ENCODE results near the gene VEGFC.

Gene VEGFC

DNA sequence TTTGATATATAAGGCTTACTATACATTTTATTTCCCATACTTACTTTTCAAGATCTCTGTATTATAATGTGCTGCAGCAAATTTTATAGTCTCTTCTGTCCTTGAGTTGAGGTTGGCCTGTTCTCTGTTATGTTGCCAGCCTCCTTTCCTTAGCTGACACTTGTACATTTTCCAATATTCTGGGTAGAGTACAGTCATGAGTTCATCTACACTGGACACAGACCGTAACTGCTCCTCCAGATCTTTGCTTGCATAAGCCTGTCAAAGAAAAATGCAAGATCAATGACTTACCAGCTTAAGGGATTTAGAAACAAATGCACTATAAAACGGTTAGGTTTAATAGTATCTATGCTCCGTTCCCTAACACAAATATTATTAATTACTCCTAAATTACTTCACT is 63.2 kb downstream of the VEGFC start:
- TF ChIP-seq, protein P1, sequence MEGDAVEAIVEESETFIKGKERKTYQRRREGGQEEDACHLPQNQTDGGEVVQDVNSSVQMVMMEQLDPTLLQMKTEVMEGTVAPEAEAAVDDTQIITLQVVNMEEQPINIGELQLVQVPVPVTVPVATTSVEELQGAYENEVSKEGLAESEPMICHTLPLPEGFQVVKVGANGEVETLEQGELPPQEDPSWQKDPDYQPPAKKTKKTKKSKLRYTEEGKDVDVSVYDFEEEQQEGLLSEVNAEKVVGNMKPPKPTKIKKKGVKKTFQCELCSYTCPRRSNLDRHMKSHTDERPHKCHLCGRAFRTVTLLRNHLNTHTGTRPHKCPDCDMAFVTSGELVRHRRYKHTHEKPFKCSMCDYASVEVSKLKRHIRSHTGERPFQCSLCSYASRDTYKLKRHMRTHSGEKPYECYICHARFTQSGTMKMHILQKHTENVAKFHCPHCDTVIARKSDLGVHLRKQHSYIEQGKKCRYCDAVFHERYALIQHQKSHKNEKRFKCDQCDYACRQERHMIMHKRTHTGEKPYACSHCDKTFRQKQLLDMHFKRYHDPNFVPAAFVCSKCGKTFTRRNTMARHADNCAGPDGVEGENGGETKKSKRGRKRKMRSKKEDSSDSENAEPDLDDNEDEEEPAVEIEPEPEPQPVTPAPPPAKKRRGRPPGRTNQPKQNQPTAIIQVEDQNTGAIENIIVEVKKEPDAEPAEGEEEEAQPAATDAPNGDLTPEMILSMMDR (IDR thresholded peaks at IDR 0.05; ENCODE audit: insufficient read depth, low read length, missing control alignments), result no peak
- no peak for DNase-seq (ENCODE audit: low read depth, low spot score)
- no peak overlapping the region for H3K4me3 ChIP-seq (ENCODE audit: low read depth, low read length)
- POLR2A ChIA-PET, result no interaction called here
- CTCF ChIA-PET, result interaction anchor here (2.3 kb wide), 1 partner anchor 318 kb away, joined by 7 read pairs; no protein-coding TSS in a partner anchor

DNA sequence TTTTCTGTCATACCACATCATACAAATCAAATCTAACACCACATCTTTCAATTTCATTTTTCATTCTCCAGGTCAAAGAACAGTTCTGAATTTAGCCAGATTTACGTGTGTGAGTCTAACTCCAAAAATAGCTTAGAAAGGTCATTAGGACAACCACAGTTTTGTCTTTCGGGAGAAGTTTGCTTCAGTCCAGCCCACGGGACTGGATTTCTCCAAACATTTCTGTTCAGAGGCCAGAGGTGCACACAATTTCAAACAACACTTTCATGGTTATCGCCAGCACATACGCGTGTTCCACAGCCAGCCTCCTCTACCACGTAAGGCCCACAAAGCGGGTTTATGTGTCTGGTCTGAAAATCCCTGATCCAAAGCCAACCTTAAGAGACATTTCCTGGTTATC is 65.9 kb downstream of the VEGFC start:
- POLR2A ChIA-PET, result no interaction called here
- CTCF ChIA-PET, result interaction anchor here (1.5 kb wide), 1 partner anchor 8 kb away, joined by 4 read pairs; no protein-coding TSS in a partner anchor
- H3K4me3 ChIP-seq (ENCODE audit: low read depth, low read length), result no peak overlapping the region
- TF ChIP-seq, protein P1 (IDR thresholded peaks at IDR 0.05; ENCODE audit: insufficient read depth, low read length, missing control alignments), result no peak
- no peak for DNase-seq (ENCODE audit: low read depth, low spot score)

DNA sequence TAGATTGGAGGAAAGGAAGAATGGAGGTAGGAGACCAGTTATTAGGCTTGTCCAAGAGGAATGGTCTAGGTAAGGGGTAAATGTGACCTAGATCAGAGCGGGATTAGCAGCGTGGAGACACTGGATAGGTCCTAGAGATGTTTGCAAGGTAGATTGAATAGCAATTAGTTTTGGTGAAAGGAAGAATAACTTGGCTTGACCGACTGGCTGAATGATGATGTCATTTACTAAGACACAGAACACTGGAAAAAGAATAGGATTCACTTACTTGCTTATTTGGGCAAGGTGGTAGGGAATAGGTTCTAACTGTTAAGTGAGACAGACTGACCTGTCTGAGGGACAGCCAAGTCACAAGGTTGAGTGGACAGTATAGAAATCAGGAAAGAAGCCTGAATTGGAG is 71.3 kb downstream of the VEGFC start:
- no peak overlapping the region for H3K4me3 ChIP-seq (ENCODE audit: low read depth, low read length)
- no peak for DNase-seq (ENCODE audit: low read depth, low spot score)
- ChIA-PET CTCF (no interaction called here), POLR2A (no interaction called here)
- TF ChIP-seq, protein P1 (IDR thresholded peaks at IDR 0.05; ENCODE audit: insufficient read depth, low read length, missing control alignments), result no peak

DNA sequence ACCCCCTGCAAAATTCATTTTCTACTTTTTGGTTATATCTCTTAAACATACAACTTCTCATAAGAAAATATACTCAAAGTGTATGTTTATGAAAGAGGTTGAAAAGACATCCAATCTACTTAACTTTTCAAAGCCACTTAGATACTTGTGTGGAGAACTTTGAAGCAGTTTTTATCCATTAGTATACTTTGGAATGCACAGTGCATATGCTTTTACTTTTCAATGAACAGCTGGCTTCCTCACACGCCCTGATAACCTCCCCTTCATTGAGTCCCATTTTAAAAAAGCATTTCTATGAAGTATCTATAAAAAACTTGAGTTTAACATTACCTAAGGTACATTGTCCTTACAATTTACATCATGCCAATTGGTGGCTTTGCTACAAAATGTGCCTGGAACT is 73.8 kb downstream of the VEGFC start:
- ChIA-PET POLR2A (no interaction called here), CTCF (interaction anchor here (1.4 kb wide), 1 partner anchor 9 kb away, joined by 4 read pairs; no protein-coding TSS in a partner anchor)
- TF ChIP-seq, protein P1 (IDR thresholded peaks at IDR 0.05; ENCODE audit: insufficient read depth, low read length, missing control alignments), result no peak
- H3K4me3 ChIP-seq (ENCODE audit: low read depth, low read length), result no peak overlapping the region
- no peak for DNase-seq (ENCODE audit: low read depth, low spot score)

DNA sequence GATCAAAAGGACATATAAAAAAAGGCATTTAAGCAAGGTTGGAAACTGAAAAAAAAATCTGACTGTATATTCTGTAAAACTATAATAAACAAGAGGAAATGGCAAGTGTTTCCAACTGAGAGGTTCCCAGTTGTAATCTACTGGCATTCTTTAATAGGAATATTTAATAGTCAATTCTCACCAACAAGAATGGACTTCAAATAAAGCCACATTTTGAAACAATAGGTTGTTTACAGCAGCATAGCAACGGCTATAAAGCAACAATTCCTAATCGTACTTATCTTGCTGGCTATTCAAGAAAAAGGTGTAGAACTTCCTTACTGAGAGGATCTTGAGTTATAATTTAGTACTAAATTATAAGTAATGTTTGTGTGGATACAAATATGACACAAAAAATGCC is 75.5 kb downstream of the VEGFC start:
- ChIA-PET POLR2A (no interaction called here), CTCF (no interaction called here)
- H3K4me3 ChIP-seq (ENCODE audit: low read depth, low read length), result no peak overlapping the region
- no peak for DNase-seq (ENCODE audit: low read depth, low spot score)
- TF ChIP-seq, protein P1 (IDR thresholded peaks at IDR 0.05; ENCODE audit: insufficient read depth, low read length, missing control alignments), result no peak

DNA sequence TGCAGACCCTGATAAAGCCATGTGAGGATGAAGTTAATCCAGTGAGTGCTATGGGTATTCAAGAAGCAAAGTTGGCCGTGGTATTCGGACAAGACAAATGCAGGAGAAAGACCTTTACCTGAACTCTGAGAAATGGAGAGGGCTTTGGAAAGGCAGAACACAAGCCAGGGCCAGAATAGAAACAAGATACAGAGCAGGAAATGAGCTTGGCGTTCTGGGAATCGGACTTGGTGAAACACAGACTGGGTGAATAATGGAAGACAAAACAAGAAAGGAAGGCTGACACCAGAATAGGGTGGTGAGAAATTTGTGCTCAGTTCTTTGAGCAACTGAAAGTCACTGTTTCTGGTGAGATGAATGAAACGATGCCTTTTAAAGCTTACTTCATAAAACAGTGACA is 83.3 kb downstream of the VEGFC start:
- H3K4me3 ChIP-seq (ENCODE audit: low read depth, low read length), result no peak overlapping the region
- TF ChIP-seq, protein P1 (IDR thresholded peaks at IDR 0.05; ENCODE audit: insufficient read depth, low read length, missing control alignments), result no peak
- POLR2A ChIA-PET, result no interaction called here
- no peak for DNase-seq (ENCODE audit: low read depth, low spot score)
- CTCF ChIA-PET, result interaction anchor here (0.8 to 2.5 kb wide), 3 partner anchors 21 to 338 kb away, joined by 3 to 7 read pairs (median 3); no protein-coding TSS in a partner anchor

Data from AG04449 (cell line).